COLO668 (cell line): ENCODE data around the gene MOB2.
"Not testable (repeated sequence)": the region's sequence is repeated elsewhere in the genome, so short reads cannot be mapped to it uniquely, and the experiment has no call there.

Experiments used
- DNase-seq: peaks from one replicate; lab custom pipeline; 2025; ENCODE audit not compliant: unreplicated experiment; lab: John Stamatoyannopoulos, UW

Gene MOB2

DNA sequence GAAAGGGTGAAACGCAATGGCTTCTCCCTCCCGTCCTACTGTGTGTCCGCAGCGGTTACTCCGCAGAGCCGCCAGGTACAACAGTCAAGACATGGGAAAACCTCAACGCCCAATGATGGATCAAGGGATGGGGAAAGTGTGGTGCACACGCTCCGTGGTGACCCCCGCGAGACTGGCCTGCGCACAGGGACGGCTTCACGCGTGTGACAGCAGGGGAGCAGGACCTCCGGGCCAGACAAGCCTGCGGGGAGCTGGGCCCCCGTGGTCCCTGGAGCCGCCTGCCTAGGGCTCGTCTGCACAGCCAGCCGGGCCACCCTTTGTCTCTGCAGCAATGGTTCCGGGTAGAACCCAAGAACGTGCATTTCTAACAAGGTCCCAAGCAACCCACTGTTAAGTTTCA, 31.7 kb upstream of the MOB2 start:
- no peak for DNase-seq

DNA sequence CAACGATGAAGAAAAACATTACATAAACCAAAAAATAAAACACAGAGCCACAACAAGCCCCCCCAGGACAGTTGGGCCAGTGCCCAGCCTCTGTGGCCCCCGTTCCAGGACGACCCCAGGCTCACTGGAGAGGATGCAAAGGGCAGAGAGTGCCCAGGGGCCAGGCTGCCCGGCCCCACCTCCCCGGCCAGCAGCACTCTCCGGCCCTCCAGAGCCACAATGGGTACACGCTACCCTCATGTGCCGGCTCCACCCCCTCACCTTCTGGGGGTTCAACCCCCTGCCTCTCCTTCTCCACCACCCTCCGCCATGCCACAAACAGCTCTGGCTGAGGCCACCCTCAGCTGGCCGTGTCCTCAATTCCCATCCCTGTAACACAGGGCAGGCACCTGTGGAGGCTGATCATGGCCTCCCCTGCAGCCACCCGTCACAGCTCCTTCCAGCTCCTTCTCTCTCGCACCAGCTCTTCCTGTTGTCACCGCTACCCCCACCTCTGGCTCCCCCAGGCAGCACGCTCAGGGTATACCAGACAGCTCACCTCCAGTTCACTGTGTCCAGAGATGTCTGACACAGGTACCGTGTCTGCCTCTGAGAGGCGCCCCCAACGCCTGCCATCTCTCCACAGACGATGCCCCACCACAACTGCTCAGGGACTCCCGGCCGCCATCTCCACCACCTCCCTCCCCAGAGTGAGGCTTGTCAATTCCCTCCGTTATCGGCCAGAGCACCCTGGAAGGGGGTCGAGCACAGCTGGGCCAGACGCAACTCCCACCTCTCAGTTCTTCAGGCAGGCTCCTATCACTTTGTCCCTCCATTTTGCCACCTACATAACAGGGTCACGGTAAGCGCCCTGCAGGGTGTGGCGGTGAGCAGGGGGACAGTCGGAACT, 30.8 kb upstream of the MOB2 start:
- DNase-seq = no peak

DNA sequence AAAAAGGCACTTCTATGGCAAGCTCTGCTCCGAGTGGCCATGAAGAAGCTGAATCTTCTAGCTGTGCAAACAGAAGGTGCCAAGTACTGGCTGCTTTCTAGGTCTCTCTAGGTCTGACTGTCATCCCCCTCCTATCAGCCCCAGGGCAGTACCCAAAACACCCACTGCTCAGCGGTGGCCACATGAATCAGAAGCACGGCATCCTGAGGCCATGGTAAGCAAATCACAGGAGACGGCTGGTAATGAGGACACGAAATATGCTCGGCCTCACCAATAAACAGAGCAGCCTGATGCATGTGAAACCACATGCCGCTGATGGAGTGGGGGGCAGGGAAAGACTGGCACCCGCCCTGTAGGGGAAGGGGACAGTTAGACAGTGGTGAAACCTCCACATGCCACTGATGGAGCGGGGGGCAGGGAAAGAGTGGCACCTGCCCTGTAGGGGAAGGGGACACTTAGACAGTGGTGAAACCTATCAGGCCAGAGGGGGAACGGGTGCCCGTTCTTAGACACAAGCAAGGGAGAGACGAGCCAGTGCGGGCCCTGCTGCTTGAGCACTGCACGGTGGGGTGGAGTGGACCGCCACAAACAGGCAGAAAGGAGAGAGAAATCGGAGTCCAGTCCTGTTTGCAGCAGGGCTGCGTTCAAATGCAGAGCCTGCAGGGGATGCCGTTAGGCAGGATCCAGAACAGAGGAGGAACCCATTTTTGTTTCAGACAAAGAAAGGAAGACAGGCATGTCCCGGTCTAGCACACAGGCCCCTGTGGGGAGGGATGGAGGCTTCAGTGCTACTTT, 29.9 kb upstream of the MOB2 start:
- no peak for DNase-seq

DNA sequence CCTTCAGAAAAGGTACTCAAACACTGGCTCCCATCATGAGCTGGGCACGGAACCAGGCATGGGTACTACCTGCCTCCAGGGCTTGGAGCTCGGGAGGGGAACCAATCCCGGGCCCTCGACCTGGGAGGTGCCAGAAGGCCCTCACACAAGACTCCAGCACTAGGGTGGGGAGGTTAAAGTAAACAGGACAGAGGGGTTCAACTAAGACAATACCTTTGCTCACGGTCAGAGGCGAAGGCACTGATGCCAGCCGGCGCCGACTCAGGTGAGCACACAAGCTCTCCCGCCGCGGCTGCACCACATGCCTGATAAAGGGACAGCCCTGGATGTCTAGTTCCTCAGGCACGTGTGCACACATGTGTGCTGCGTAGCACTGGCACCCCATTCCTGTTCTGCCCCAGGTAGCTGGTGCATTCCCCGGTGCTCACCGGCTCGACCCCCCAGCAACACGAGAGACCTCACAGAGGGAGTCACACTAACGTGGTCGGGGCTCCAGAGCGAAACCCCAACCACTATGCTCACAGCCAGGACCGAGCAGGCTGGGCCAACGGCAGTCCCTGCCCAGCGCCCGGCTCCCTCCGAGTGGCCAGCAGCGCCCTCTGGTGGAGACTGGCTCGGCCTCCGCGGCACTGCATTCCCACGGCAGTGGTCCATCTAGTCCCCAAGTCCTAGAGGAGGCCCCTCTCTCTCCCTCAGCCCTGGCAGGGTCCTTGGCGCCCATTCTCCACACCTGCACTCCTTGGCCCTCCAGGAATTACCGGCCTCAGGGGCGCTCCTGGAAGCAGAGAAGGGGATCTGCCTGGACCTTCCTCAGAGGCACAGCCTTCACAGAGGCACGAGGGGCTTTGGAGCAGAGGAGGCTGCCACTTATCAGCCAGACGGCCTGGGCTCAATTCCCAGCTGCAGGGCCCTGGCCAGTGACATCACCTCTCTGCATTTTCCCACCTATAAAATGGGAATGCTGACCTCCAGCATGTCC, 28.8 kb upstream of the MOB2 start:
- DNase-seq = peak; percentile 47

DNA sequence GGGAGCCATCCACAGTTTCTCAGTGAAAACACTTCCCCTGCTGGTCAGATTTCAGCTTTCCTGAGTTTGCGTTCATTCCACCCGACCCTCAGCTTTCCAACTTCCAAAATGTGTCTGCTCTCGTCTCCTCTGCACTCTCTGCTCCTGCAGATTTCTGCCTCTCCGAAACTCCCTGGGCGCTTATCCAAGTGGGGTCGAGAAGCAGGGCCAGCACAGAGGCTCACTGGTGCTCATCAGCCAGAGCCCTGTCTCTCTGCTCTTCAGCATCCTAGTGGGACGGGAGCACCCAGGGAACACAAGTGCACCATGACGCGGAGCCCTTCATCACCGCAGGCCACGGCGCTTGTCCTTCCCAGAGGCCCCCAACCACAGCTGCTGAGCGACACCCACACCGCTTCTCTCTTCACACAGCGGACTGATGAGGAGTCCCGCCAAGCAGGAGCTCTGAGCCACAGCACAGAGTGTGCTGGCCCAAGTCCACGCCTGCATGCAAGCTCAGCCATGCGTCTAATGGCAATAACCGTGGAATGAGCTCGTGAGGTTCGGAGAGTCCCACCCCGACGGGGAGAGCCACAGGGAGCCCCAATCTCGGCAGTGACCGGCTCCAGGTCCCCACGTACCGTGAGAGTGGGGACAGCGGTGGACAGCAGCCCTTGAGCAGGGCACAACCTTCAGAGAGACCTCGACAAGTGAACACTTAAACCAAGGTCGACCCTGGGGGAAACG, 27.9 kb upstream of the MOB2 start:
- no peak for DNase-seq

DNA sequence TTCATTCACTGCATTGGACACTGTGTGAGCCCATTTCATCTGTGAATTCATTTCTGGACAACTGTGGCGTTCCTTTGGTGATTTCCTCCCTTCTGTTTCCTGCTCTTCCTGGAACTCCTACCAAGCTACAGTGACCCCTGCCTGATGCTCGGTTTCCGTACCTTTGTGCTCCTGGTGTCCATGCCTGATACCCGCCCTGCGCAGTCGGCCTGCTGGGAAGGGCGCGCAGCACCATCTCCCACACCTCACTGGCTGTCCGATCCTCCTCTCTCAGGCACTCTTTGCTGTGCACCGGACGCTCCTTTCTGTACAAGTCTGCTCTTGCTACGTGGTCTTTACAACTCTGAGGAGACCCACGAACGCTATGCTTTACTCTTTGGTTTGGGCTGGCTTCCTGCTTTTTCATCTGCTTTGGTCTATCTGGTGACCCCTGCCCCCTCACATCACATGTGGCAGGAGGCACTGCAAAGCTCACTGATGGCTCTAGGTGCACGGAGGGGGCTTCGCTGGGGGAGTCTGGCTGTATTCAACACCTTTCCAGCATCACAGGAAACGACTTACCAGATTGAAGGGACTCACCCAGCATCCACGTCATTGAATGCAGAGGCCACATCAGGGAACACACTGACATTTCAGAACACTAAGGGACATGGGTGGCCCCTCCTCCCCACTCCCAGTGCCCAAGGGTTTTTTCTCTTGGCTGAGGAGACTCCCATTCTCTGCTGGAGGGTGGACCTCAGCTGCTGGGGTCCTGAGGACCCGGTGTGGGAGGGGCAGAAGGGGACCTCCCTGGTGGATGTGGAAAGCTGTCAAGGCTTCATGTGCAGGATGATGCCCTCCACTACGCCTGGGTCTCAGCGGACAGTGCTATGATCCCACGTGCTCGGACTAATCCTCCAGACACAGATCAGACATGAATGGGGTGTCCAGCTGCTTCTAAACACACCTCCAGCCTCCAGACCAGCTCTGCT, 27.0 kb upstream of the MOB2 start:
- no peak for DNase-seq

DNA sequence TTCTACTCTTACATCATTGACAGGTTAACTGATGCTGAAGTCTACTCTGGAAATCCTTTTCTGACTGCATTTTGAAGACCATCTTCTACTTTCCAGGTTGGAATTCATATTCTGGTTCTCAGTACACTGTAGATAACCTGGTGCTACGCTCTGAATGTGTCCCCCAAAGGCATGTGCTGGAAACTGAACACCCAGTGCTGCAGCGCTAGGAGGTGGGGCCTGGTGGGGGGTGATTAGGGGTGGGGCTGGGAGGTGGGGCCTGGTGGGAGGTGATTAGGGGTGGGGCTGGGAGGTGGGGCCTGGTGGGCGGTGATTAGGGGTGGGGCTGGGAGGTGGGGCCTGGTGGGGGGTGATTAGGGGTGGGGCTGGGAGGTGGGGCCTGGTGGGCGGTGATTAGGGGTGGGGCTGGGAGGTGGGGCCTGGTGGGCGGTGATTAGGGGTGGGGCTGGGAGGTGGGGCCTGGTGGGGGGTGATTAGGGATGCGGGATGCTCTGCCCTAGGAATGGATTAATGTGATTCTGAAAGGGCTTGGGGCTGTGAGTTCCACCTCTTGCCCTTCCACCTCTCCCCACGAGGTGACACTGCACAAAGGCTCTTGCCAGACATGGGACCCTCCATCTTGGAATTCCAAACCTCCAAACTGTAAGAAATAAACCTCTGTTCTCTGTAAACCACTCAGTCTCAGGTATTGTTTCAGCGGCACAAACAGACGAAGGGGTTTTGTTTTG, 26.1 kb upstream of the MOB2 start:
- not testable (repeated sequence) for DNase-seq

DNA sequence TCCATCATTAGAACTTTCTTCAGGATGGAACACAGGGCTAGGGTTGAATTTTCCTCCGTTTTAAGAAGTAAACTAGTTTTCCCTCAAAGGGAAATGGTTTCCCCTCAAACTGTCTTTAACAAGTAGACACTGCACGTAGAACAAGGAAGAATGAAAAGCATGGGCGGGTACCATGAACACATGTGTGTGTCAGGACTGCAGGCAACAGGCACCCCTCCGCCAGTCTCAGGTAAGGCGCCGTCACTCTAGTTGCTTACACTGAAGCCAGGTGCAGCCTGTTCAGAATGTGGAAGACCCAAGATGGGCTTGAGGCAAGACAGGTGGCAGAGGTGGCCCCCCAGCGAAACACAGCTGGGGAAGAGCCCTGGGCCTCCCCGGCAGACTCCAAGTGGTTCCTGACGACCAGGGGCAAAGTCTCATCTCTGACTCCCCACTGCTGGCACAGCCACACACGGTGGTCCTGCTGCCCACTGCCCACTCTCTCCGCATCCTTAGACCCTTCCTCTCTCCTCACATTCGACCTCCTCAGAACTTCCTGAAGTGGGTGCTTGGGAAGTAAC, 25.4 kb upstream of the MOB2 start:
- no peak for DNase-seq

DNA sequence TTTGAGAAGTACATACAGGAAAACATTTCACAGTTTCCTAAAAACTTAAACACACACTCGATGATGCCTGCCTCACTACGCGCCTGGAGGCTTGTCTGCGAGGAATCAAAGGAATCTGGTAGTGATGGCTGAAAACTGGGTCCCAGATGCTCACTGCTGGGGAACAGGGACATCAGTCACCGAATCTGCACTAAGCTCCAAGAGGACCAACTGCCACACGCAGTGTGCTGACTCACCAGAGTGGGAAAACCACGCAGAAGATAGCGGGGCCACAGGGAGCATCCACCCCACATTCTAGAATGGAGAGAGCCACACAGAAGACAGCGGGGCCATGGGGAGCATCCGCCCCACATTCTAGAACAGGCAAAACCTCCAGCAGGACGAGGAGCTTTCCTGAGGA, 24.3 kb upstream of the MOB2 start:
- DNase-seq = no peak

DNA sequence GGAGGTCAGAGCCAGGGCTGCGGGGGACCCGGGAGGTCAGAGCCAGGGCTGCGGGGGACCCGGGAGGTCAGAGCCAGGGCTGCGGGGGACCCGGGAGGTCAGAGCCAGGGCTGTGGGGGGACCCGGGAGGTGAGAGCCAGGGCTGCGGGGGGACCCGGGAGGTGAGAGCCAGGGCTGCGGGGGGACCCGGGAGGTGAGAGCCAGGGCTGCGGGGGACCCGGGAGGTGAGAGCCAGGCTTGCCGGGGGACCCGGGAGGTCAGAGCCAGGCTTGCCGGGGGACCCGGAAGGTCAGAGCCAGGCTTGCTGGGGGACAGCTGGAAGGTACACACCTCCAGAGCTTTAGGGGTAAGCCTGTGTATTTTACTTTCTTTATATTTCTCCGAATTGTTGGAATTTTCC, 23.8 kb upstream of the MOB2 start:
- not testable (repeated sequence) for DNase-seq

DNA sequence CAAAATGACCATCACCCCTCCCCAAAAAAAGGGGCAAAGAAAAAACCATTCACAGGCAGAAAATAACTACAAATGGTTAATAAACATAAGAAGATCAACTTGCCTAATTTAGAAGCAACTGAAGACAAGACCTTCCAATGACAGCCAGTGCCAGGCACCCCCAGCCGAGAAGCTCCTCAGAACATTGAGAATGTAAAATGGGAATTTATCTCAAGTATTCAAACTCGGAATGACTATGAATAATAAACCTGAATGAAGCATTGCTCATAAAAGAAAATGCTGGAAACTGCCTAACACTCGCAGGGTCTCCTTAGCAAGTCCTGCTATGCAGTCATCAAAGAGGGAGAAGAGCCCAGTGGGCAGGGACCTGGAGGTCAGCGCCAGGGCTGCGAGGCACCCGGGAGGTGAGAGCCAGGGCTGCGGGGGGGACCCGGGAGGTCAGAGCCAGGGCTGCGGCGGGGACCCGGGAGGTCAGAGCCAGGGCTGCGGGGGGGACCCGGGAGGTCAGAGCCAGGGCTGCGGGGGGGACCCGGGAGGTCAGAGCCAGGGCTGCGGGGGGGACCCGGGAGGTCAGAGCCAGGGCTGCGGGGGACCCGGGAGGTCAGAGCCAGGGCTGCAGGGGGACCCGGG, 23.2 kb upstream of the MOB2 start:
- no peak for DNase-seq

DNA sequence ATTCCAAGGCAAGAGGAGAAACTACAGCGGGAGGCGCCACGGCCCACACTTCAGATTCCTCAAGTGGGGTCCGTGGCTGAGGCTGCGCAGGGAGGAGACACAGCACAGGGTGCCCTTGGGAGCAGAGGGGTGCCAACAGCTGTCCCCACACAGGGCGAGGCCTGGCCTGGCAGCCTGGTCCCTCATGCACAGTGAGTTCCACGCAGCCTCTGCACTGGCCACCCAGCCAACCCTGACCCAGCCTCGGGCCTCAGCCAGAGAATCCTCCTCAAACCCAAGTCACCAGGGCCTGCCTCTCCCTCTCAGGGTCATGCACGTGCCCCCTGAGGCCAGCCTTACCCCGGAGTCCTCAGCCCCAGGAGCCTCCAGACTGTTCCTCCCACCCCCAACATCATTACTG, 22.4 kb upstream of the MOB2 start:
- no peak for DNase-seq

DNA sequence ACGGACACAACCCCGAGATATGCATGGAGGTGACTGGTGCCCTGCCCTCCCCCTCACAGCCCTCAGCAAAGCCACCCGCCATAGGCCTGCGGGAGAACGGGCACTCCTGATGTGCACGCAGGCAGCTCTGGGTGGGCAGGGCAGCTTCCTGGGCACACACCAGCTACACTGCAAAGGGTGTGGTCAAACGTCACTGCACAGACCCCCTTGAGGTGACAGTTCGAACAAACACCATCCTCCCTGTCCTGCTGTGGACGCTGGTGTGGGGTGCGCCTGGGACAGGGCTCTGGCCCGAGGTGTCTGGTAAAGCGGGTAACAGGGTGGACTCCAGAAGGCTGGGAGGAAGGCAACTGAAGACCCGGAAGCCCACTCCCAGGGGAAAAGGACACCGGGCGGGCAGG, 21.9 kb upstream of the MOB2 start:
- no peak for DNase-seq

DNA sequence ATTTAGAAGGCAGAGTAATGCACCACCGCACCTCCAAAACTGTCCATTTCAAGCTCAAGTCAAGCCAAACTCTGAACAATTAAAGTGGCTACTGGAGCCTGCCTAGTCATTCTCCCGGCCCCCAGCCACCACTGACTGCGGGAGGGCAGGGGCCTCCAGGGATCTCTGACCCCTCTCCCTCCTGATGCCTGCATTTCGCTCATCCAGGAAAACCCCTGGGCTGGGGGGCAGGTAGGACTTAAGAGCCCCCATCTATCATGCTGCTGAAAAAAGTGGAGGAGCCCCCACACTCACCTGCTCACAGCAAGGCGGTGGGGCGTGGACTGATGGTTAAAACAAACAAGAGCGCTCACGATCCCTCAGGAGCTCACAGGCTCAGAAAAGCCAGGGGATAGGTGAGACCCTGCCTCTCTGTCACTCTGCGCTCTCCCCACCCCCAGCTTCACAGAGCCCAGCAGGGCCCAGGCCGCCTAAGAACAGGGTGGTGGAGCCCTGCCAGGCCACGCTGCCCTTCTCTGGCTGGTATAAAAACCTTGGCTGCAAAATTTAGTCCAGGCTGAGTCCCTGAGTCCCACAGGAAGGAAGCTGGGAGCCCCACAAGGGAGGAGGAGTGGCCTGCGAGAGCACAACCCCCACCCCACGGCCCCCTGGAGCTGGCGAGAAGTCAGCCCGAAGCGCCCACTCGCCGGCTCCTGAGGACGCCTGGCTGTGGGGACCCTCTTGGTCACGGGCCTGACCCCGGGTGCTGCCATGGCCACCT, 21.0 kb upstream of the MOB2 start:
- DNase-seq = no peak

DNA sequence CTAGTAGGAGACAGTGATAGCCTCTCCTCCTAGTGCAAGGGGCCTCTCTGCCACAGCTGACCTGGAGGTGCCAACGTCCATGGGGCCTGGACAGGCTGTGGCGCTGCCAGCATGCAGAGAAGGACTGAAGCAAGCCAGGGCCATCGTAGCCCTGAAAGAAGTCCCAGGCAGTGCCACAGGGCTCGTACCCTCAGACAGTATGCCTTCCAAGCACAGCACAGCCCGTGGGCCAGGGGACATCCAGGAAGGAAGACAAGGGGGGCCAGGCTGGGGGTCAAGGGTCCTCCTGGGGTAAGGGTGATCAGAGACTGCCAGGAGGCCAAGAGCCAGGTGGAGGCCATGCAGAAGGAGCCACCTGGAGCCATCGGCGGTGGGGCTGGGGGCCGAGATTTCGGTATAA, 20.4 kb upstream of the MOB2 start:
- DNase-seq = no peak

DNA sequence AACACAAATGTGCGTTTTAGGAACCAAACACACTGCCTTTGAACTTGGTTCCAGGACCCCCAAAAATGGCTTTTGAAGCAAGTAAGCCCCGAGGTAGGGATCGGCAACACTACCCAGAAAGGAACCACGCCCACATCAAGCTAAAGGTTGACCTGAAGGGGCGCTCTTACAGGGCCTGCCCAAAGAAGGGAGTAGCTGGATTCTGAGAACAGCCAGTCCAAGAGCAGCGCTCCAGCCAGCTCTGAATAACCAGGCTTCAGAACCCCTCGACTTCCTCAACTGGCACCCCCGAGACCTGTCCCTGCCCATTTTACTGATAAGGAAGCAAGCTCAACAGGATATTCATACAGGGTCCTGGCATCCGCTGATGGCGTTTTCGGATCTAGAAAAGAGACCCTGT, 18.9 kb upstream of the MOB2 start:
- DNase-seq = no peak
